IPS DF 19.7 (cell line): ENCODE measurements around the gene IGF1R.
A peak's percentile ranks its signal among the peaks of the same experiment; 100 is the strongest.

ENCODE experiments used
- DNase-seq: peaks from one replicate; pipeline ENCODE4 v3.0.0-alpha.2; 2013; ENCODE audit warnings: low read depth, low spot score

Gene IGF1R

DNA sequence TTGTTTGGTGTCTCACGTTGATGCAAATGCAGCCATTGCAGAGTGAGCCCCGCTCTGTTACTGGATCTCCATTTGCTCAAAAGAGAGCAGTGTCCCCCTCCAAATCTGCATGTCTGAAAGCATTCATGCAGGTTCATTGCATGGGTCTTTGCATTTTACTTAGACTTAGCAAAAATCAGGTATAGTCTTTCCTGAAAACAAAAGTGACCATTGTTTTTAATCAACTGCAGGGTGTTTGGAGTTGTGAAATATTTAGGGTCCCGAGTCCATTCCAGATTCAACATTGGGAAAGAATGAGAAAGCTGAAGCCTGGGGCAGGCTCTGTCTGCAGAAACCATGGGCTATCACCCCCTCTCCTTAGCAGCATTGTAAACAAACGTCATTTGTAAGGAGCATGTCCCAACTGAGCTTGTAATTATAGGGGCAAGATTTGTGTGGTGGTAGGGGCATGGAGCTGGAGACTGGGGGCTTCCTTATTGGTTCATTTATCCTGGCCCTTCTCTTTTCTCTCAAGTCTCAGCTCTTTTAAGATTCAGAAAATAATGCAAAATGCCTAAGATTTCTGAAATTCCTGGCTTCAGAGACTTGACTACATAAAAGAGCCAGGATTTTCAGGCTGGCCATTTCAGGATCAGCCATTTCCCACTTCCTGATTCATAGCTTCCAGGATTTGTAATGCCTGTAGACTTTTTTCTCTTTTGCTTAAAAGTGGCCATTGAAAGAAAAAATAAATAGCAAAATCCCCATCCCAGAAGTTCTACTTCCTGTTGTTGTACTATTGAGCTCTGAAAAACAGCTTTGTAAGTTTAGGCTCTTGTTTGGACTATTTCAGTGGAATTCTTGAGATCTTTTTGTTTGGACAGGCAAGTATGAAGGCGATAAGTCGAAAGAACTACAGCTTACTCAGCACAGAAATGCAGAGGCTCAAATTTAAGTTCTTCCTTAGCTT lies 23.0 kb downstream of the IGF1R start:
- peak; percentile 74 for DNase-seq

GRCh38 chr15:98673133-98673532 lies 24.8 kb downstream of the IGF1R start:
- no peak for DNase-seq

DNA sequence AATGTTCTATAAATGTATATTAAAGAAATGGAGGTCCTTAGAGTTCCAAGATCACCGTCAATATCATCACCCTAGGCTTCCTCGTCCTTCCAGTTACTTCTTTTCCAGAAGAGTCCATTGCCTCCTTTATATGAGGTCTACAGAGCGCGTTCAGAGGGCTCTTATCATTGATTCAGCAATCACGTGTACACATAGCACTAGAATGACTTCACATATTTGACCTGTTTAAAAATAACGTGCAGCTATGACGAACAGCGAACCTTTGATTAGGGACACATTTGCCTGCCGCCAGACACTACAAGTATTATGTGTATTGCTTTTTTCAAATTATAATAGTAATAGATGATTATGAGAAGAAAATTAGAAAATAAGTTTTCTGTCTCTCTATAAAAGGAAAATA lies 26.0 kb downstream of the IGF1R start:
- no peak for DNase-seq

DNA sequence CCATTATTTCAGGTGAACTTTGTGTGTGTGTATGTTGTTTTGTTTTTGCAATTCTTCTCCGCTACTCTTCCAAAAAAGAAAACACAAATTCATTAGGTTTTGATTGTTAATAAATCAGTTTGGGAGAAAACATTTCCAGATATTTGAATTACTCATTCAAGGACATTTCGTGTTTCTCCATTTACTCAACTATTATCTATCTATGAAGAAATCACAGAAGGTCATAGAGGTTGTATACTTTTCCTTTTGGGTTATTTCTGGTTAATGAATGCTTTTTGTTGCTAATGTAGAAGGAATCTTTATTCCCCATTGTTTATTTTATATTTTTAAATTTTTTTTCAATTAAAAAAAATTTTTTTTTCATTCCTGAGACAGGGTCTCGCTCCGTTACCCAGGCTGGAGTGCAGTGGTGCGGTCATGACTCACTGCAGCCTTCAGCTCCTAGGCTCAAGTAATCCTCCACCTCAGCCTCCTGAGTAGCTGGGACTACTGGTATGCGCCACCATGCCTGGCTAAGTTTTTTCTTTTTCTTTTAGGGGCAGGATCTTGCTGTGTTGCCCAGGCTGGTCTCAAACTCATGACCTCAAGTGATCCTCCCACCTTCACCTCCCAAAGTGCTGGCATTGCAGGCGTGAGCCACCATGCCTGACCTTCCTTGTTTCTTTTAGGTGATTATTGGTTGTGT lies 28.4 kb downstream of the IGF1R start:
- no peak for DNase-seq

DNA sequence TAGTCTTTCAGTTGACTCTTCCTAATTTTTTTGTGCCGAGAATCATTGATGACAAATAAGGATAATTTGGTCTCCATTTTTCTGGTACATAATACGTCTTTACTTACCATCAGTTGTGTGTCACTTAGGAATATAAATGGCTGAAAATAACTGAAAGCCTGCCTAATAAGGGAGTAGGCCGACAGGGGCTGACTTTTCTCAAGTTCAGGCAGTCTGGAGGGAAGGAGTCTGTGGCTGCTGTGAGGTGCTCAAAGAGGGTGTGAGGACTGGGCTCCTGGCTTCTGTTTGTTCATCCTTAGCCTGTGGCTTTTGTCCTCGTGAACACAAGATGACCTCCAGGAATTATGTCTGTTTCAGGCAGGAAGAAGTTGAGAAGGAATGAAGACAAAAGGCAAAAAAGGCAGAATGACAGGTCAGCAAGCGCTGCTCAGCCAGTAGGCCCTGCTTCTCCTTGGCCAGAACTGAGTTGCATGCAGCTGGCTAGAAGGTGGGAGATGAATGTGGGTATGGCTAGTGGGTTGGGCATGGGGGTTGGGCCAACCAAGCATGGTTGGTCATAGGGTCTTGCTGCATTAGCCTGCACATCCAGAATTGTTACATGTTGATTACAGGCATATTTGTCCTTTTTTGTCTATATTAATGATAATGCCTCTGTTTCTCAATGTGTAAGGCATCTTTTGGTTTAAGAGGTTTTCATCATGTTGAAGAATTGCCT lies 29.2 kb downstream of the IGF1R start:
- DNase-seq, result no peak

DNA sequence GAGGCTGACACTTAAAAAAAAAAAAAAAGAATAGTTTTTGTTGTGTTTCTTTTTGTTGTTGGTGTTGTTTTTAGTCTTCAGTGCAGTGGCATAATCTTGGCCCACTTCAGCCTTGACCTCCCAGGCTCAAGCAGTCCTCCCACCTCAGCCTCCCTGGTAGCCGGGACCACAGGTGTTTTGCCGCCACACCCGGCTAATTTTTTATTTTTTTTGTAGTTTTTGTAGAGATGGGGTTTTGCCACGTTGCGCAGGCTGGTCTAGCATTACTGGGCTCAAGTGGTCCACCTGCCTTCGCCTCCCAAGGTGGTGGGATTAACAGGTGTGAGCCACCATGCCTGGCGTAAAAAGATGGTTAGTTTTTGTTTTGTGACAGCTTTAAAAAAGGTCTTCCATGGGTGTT lies 30.1 kb downstream of the IGF1R start:
- DNase-seq, result no peak

DNA sequence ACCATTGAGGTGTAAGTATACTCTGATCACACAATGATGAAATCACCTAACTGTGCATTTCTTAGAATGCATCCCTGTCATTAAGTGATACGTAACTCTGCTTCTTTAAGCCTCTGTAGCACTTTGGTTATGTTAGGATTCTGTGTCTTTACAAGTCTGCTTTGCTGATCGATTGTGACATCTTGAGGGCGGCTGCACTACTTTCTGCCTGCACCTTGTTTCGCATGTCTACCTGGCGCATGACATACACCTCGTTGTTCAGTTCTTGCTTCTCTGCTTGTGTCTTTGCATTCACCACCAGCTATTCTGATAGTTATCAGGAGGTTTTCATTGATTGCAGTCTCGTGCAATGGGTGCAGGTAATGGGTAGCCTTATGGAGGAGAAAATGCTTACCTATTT lies 32.7 kb downstream of the IGF1R start:
- no peak for DNase-seq

- DNase-seq, result no peak
Observed at GRCh38 chr15:98682992-98683701, 34.8 kb downstream of the IGF1R start.

DNA sequence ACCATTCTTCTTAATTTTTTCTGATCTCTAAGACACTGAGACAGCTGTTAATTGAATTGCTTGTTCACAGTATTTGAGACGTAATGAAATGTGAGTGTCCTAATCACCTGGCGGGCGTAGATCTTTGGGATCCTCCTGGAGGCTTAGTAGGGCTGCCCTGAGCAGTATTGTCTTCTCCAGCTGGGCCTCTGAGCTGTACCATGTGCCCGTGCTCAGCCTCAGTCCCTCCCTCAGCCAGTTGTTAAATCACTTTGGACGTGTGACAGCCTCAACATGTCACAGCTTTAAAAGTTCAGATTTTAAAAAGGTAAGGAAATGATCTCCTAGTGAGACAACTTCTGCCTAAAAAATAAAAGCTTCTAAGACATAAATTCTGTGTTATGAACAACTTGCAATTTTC lies 35.5 kb downstream of the IGF1R start:
- no peak for DNase-seq

GRCh38 chr15:98684436-98684835 lies 36.1 kb downstream of the IGF1R start:
- no peak for DNase-seq

DNA sequence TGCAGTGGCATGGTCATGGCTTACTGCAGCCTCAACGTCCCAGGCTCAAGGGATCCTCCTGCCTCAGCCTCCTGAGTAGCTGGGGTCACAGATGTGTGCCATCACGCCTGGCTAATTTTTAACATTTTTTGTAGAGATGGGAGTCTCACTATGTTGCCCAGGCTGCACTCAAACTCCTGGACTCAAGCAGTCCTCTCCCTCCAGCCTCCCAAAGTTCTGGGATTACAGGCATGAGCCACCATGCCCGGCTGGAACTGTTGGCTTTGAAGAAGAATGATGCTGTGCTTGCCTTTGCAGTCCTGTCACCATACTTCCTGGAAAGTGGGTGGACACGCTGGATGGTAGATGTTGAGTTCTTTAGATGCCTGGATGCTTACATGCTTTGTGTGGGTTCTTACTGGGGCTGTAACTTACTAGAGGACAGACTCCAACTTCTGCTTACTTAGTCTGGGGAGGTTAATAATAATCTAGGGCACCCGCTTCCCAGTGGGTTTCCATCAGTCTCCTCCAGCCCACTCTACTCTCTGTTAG lies 36.7 kb downstream of the IGF1R start:
- no peak for DNase-seq

DNA sequence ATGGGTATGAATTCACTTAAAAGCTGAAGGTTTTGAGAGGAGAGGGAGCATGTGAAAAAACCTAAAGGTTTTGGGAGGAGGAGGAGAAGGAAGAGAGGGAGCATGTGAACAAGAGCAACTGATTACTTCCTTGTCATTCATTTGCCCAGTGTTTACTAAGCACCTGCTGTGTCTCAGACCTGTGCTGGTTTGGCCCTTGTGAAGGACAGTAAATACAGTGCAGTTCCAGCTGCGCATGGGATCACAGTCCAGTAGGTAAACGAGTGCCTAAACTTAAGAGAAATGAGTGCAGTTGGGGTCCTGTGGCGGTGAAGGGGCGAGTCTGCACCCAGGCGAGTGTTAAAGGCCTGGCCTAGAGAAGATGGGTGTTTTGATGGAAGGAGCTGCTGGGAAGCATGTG lies 38.6 kb downstream of the IGF1R start:
- no peak for DNase-seq

DNA sequence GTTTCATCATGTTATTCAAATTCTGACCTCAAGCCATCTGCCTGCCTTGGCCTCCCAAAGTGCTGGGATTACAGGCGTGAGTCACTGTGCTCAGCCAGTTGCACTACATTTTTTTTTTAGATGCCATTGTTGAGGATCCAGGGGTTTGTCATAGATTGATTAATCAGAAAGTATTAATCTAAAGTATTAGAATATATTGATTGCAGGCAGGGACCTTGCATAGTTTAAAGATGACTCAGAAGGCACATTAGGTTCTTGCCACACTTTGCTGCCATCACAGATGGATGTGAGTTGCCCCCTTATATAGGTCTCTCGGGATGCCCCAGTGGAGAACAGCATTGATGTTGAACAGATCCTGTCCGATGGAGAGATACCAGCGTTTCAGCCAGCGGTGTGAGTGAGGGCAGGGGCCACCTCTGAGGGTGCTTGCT lies 41.1 kb downstream of the IGF1R start:
- DNase-seq, result no peak

- no peak for DNase-seq
Observed at GRCh38 chr15:98690272-98690950, 42.1 kb downstream of the IGF1R start.

DNA sequence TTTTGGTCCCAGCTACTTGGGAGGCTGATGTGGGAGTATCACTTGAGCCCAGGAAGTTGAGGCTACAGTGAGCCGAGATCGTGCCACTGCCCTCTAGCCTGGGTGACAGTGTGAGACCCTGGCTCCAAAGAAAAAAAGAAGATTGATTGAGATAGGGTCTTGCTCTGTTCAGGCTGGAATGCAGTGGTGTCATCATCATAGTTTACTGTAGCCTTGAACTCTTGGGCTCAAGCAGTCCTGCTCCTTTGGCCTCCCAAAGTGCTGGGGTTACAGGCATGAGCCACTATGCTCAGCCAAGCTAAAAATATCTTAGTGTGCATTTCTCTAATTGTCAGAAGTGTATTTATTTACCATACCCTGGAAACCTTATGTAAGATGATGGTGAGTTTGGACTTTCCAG lies 43.9 kb downstream of the IGF1R start:
- no peak for DNase-seq

GRCh38 chr15:98694161-98694560 lies 45.8 kb downstream of the IGF1R start:
- no peak for DNase-seq

GRCh38 chr15:98698792-98699191 lies 50.5 kb downstream of the IGF1R start:
- DNase-seq, result no peak

DNA sequence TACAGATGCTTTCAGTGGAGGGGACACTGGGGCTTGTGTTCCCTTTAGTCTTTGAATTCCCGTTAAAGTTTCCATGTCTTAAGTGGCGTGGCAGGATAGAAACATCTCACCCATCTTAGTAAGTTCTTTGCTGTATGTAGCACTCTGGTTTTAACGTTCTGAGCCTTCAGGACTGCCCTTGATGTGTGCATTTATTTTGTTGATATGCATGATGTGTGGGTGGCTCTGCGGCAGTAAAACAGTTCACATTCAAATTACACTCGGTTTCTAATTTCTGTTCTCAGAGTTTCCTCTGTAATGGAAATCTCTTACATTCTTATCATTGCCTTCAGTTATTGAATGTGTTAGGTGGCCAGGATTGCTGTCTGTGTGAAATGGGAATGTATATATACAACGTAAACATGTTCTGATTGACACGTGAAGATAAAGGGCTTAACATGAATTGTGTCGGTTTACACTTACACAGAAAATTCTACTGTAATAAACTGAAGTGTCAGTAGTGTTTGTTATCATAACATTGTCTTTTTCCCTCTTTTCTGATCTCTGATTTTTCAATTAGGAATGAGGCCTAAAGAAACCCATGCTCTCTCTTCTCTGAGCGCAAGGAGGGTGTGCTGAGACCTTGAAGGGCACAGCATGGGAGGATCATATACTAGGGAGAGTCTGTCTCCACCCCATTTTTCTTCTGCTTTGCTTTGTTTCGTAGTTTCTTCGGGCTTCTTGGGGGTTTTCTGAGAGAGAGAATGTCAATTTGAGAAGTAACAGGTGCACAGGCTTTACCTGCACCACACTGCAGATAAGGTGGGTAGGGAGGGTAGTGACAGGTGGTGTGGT lies 51.5 kb downstream of the IGF1R start:
- DNase-seq, result no peak

- DNase-seq, result no peak
Observed at GRCh38 chr15:98700519-98700918, 52.2 kb downstream of the IGF1R start.

DNA sequence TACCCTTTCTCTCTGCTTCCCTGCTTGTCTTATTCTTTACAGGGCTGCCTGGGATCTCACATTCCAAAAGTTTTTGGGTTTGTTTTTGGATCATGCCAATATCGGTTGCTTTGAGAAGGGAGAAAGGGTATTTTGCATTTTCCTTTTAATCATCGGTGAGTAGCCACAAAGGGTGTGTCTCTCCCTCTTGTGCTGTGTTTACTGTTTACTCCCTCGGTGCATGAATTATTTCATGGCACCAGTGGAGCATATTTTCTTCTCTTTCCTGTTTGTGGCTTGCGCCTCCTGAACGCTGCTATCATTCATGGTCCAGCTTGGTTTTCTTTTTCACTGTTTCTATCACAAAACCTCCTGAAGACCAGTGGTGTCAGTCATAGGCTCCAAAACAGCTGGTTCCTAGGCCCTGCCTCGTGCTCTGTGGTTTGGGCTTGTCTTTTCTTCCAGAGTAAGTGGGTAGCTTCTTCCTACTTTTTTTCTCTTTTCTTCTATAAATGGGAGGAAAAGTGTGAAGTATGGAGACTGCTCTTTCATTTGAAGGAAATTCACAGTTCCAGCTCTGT lies 54.9 kb downstream of the IGF1R start:
- DNase-seq, result no peak
